ENCODE measurements around the gene ATF4.

DNA sequence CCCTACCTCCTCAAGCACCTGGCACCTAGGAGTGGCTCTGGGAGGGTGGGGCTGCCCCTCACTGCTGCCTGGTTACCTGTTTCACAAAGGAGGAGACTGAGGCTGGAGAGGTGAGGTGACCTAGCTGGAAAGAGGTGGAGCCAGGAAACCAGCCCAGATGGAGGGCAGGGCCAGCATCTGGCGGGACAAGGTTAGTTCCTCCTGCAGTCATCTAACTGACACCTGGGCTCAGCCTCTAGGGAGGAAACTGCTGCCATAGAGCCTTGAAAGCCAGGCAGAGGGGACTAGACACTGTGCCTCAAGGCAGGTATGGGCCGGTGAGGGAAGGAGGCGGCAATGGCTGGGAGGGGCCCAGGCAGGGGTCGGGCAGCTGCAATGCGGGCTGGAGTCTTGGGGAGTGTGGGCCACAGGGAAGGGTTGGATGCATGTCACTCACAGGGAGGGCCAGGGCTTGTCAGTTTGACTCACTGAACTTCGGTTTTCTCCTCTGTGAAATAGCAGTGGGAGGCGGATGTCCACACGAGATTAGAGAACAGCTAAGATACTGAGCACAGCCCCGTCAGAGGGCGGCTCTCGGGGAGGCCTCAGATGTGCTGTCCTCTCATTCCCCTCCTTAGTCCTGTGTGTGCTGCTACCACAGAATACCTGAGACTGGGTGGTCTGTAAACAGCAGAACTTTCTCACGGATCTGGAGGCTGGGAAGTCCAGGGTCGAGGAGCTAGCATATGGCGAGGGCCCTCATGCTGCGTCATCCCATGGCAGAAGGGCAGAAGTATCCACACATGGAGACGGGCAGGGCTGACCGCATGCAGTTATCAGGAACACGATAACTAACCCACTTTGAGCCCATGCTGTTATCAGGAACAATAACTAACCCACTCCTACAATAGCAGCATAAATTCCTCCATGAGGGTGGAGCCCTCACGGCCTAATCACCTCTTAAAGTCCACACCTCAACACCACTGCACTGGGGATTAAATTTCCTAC is 47.5 kb upstream of the ATF4 start:
- no peak for TF ChIP-seq RFX5 (IDR thresholded peaks at IDR 0.05; ENCODE audit: borderline replicate concordance, low read depth, low read length)
- TF ChIP-seq POLR2AphosphoS5 (IDR thresholded peaks at IDR 0.05; ENCODE audit: low read depth, low read length): no peak
- TF ChIP-seq SRF (IDR thresholded peaks at IDR 0.05; ENCODE audit: low read depth, low read length): no peak
- TF ChIP-seq EP300 (IDR thresholded peaks at IDR 0.05; ENCODE audit: borderline replicate concordance in 1 of 2, low read depth in 2 of 2, low read length in 2 of 2): no peak
- no peak for TF ChIP-seq SIN3A (conservative IDR thresholded peaks at IDR 0.05 in 1 of 2, IDR thresholded peaks at IDR 0.05 in 1 of 2; ENCODE audit: low read depth in 1 of 2, low read length in 2 of 2)
- TF ChIP-seq, protein P1, sequence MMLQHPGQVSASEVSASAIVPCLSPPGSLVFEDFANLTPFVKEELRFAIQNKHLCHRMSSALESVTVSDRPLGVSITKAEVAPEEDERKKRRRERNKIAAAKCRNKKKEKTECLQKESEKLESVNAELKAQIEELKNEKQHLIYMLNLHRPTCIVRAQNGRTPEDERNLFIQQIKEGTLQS (IDR thresholded peaks at IDR 0.05; ENCODE audit: insufficient read depth, low read depth, low read length): no peak
- TF ChIP-seq BRCA1 (IDR thresholded peaks at IDR 0.05; ENCODE audit: low read depth, low read length): no peak

All from H1 (cell line).